HepG2 (cell line): ENCODE measurements around the gene PUS7. TPM values are rescaled to one million over a fixed set of nuclear protein-coding genes. Genes with fewer than 3 reads are reported as not detected.
A peak's percentile ranks its signal among the peaks of the same experiment; 100 is the strongest.

Experiments
- ASH2L ChIP-seq: fragments of 300-600, 200-600 bp; sonication (generic); IDR thresholded peaks from 2 replicates; pipeline ENCODE4 v1.7.0; 2017; ENCODE audit warnings: low read depth, mild to moderate bottlenecking, moderate library complexity, mixed read lengths, low read length; ENCODE audit not compliant: insufficient read length
- EEA1 ChIP-seq: sonication (generic); formaldehyde crosslinking; IDR thresholded peaks from 2 replicates; pipeline ENCODE4 v1.5.1; 2020; ENCODE audit warnings: mild to moderate bottlenecking, missing genetic modification reagents, borderline replicate concordance
- ELF4 ChIP-seq: sonication (generic); formaldehyde crosslinking; IDR thresholded peaks from 2 replicates; pipeline ENCODE4 v1.5.0; 2020; ENCODE audit warnings: missing genetic modification reagents, mild to moderate bottlenecking, moderate library complexity, borderline replicate concordance
- HES4 ChIP-seq: sonication (generic); formaldehyde crosslinking; IDR thresholded peaks from 2 replicates; pipeline ENCODE4 v1.9.0; 2021; ENCODE audit warnings: mild to moderate bottlenecking, missing genetic modification reagents, borderline replicate concordance
- ONECUT2 ChIP-seq: sonication (generic); formaldehyde crosslinking; IDR thresholded peaks from 2 replicates; pipeline ENCODE4 v1.4.0; 2020; ENCODE audit warnings: missing genetic modification reagents
- PCBP1 ChIP-seq: fragments of 200-400 bp; formaldehyde crosslinking; IDR thresholded peaks from 2 replicates; pipeline ENCODE4 v1.6.1; 2017; ENCODE audit warnings: mild to moderate bottlenecking, low read depth, low read length, borderline replicate concordance
- PPARG ChIP-seq: conservative IDR thresholded peaks from 2 replicates; pipeline ENCODE4 v1.6.1; 2016; ENCODE audit warnings: missing biosample characterization, missing genetic modification reagents
- RNF2 ChIP-seq: fragments of 450-650 bp; conservative IDR thresholded peaks from 2 replicates; pipeline ENCODE4 v1.6.1; 2016; ENCODE audit warnings: low read depth
- SIN3A ChIP-seq: IDR thresholded peaks from 2 replicates; pipeline ENCODE4 v1.6.1; 2011; ENCODE audit warnings: low read depth, mild to moderate bottlenecking, control low read depth, low read length, borderline replicate concordance
- TARDBP ChIP-seq: sonication (generic); formaldehyde crosslinking; IDR thresholded peaks from 2 replicates; pipeline ENCODE4 v1.8.0; 2022; ENCODE audit warnings: mild to moderate bottlenecking, missing genetic modification reagents
- TBX3 ChIP-seq: fragments of 450-650 bp; IDR thresholded peaks from 2 replicates; pipeline ENCODE4 v1.6.1; 2017; ENCODE audit warnings: antibody characterized with exemption, mild to moderate bottlenecking, inconsistent platforms, borderline replicate concordance
- THYN1 ChIP-seq: sonication (generic); formaldehyde crosslinking; IDR thresholded peaks from 2 replicates; pipeline ENCODE4 v1.8.1; 2023; ENCODE audit warnings: low read depth, mild to moderate bottlenecking, moderate library complexity, missing genetic modification reagents, borderline replicate concordance
- ZFP36L1 ChIP-seq: sonication (generic); formaldehyde crosslinking; IDR thresholded peaks from 2 replicates; pipeline ENCODE4 v1.8.0; 2022; ENCODE audit warnings: mild to moderate bottlenecking, missing genetic modification reagents, moderate library complexity
- ZIK1 ChIP-seq: sonication (generic); formaldehyde crosslinking; IDR thresholded peaks from 2 replicates; pipeline ENCODE4 v1.5.0; 2020; ENCODE audit warnings: mild to moderate bottlenecking, low read depth, missing genetic modification reagents, borderline replicate concordance
- ZMAT3 ChIP-seq: sonication (generic); formaldehyde crosslinking; conservative IDR thresholded peaks from 2 replicates; pipeline ENCODE4 v1.7.0; 2021; ENCODE audit warnings: missing genetic modification reagents
- ZMYM4 ChIP-seq: sonication (generic); formaldehyde crosslinking; IDR thresholded peaks from 2 replicates; pipeline ENCODE4 v1.8.1; 2023; ENCODE audit warnings: mild to moderate bottlenecking, missing genetic modification reagents
- ZNF382 ChIP-seq: sonication (generic); formaldehyde crosslinking; IDR thresholded peaks from 2 replicates; pipeline ENCODE4 v1.5.0; 2020; ENCODE audit warnings: missing genetic modification reagents, mild to moderate bottlenecking, borderline replicate concordance
- ZNF616 ChIP-seq: sonication (generic); formaldehyde crosslinking; IDR thresholded peaks from 2 replicates; pipeline ENCODE4 v1.5.0; 2020; ENCODE audit warnings: low read depth, mild to moderate bottlenecking, missing genetic modification reagents
- ZSCAN31 ChIP-seq: sonication (generic); formaldehyde crosslinking; IDR thresholded peaks from 2 replicates; pipeline ENCODE4 v1.5.0; 2020; ENCODE audit warnings: low read depth, mild to moderate bottlenecking, missing genetic modification reagents
- polyA plus RNA-seq, 8 experiments: library from polyadenylated mRNA; depleted of rRNA in 3 of 8; stranded (reverse) in 7 of 8; unstranded in 1 of 8; fragments of >200 nt; fragmentation: Illumina TruSeq in 4 of 8; extraction: Trizol in 4 of 8; gene quantifications; 2 replicates each; pipeline versions ENCODE4 v1.2.1 to v1.2.3, GENCODE V29; 2011 to 2016; ENCODE audit warnings: low read depth in 4 of 8, missing spikeins in 1 of 8, mixed read lengths in 1 of 8; ENCODE audit not compliant: insufficient read depth in 1 of 8
- total RNA-seq, 5 experiments: library from RNA; depleted of rRNA; stranded (reverse); fragments of >200 nt; fragmentation: Illumina TruSeq; extraction: Trizol; gene quantifications; 2 replicates each; pipeline ENCODE4 v1.2.3, GENCODE V29; 2016; ENCODE audit warnings: low read depth in 1 of 5
- TF ChIP-seq, protein P1 (sequence below): sonication (generic); formaldehyde crosslinking; IDR thresholded peaks from 2 replicates; pipeline ENCODE4 v1.4.0; 2020; ENCODE audit warnings: low read depth, mild to moderate bottlenecking, missing genetic modification reagents
- TF ChIP-seq, protein P2 (sequence below): sonication (generic); formaldehyde crosslinking; IDR thresholded peaks from 2 replicates; pipeline ENCODE4 v1.5.0; 2020; ENCODE audit warnings: missing genetic modification reagents, mild to moderate bottlenecking, borderline replicate concordance
- TF ChIP-seq, protein P3 (sequence below): sonication (generic); formaldehyde crosslinking; IDR thresholded peaks from 2 replicates; pipeline ENCODE4 v1.5.1; 2020; ENCODE audit warnings: mild to moderate bottlenecking, moderate library complexity, missing genetic modification reagents
- TF ChIP-seq, protein P4 (sequence below): sonication (generic); formaldehyde crosslinking; IDR thresholded peaks from 2 replicates; pipeline ENCODE4 v1.4.0; 2020; ENCODE audit warnings: missing genetic modification reagents

PUS7 gene
- total and polyA plus RNA-seq, 2 of the 13 experiments (the other 11 are each of a cell fraction or from before 2014, with no cell fraction given), result 14.4 to 41.2 TPM

DNA sequence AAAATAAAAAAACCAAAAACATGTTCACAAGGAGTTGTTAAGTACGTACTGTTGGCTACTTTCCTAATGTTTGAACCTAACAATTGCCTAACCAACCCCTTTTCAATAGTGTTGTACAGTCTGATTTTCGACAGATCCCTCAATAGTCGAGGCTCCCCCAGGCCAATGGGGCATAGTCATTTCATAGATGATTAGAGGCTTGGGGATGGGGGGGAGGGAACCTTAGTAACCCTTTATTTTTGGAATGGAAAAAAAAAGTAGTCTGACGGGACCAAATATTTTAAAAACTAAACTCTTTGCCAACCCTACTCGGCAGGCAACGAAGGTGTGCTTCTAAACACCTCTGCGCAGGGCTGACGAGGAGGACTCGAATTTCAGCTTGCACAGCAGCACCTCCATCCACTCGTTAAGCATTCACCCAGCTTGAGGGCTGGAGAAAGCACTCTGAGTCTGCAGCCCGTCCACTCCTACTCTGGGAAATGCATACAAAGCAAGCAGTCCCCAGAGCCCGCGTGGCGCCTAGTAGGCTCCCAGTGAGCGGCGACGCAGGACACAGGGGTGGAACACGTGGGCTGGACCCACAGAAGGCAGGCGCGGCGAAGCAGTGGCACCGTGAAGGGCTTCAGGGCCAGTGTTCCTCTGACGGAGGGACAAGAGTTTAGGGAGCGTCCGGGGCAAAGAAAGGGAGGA, 899 bp downstream of the PUS7 start (continued):
- TF ChIP-seq, protein P1, sequence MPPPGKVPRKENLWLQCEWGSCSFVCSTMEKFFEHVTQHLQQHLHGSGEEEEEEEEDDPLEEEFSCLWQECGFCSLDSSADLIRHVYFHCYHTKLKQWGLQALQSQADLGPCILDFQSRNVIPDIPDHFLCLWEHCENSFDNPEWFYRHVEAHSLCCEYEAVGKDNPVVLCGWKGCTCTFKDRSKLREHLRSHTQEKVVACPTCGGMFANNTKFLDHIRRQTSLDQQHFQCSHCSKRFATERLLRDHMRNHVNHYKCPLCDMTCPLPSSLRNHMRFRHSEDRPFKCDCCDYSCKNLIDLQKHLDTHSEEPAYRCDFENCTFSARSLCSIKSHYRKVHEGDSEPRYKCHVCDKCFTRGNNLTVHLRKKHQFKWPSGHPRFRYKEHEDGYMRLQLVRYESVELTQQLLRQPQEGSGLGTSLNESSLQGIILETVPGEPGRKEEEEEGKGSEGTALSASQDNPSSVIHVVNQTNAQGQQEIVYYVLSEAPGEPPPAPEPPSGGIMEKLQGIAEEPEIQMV (CRISPR knock-in tag), result peak; percentile 32
- TF ChIP-seq, protein P2, sequence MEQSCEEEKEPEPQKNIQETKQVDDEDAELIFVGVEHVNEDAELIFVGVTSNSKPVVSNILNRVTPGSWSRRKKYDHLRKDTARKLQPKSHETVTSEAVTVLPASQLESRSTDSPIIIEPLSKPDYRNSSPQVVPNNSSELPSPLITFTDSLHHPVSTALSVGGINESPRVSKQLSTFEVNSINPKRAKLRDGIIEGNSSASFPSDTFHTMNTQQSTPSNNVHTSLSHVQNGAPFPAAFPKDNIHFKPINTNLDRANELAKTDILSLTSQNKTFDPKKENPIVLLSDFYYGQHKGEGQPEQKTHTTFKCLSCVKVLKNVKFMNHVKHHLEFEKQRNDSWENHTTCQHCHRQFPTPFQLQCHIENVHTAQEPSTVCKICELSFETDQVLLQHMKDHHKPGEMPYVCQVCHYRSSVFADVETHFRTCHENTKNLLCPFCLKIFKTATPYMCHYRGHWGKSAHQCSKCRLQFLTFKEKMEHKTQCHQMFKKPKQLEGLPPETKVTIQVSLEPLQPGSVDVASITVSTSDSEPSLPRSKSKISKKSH, result peak; percentile 67; the same call in 1 of the 2 replicates
- TF ChIP-seq ZSCAN31 (CRISPR knock-in tag) (peak; percentile 51), TBX3 (no peak), ELF4 (CRISPR knock-in tag) (no peak), HES4 (CRISPR knock-in tag) (peak; percentile 62; the same call in 1 of the 2 replicates), ZMAT3 (no peak), RNF2 (peak; percentile 83), TARDBP (no peak), PPARG (CRISPR knock-in tag) (no peak), ZMYM4 (CRISPR knock-in tag) (no peak), EEA1 (peak; percentile 18; the same call in 1 of the 2 replicates), ASH2L (peak; percentile 51), SIN3A (no peak; the same call in 1 of the 2 replicates), PCBP1 (no peak), ZNF616 (CRISPR knock-in tag) (no peak), ZFP36L1 (CRISPR knock-in tag) (no peak), ZNF382 (no peak), THYN1 (CRISPR knock-in tag) (no peak), ONECUT2 (CRISPR knock-in tag) (no peak), ZIK1 (CRISPR knock-in tag) (no peak)
- TF ChIP-seq, protein P3, sequence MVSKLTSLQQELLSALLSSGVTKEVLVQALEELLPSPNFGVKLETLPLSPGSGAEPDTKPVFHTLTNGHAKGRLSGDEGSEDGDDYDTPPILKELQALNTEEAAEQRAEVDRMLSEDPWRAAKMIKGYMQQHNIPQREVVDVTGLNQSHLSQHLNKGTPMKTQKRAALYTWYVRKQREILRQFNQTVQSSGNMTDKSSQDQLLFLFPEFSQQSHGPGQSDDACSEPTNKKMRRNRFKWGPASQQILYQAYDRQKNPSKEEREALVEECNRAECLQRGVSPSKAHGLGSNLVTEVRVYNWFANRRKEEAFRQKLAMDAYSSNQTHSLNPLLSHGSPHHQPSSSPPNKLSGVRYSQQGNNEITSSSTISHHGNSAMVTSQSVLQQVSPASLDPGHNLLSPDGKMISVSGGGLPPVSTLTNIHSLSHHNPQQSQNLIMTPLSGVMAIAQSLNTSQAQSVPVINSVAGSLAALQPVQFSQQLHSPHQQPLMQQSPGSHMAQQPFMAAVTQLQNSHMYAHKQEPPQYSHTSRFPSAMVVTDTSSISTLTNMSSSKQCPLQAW, result no peak
- TF ChIP-seq, protein P4, sequence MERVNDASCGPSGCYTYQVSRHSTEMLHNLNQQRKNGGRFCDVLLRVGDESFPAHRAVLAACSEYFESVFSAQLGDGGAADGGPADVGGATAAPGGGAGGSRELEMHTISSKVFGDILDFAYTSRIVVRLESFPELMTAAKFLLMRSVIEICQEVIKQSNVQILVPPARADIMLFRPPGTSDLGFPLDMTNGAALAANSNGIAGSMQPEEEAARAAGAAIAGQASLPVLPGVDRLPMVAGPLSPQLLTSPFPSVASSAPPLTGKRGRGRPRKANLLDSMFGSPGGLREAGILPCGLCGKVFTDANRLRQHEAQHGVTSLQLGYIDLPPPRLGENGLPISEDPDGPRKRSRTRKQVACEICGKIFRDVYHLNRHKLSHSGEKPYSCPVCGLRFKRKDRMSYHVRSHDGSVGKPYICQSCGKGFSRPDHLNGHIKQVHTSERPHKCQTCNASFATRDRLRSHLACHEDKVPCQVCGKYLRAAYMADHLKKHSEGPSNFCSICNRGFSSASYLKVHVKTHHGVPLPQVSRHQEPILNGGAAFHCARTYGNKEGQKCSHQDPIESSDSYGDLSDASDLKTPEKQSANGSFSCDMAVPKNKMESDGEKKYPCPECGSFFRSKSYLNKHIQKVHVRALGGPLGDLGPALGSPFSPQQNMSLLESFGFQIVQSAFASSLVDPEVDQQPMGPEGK (CRISPR knock-in tag), result peak; percentile 49; the same call in 1 of the 2 replicates
